Measurements from ENCODE around the gene VAV3. TPM values are rescaled to one million over a fixed set of nuclear protein-coding genes. Genes with fewer than 3 reads are reported as not detected.

The VAV3 gene
- total and polyA plus RNA-seq, 2 of the 8 experiments (the other 6 are each of a cell fraction or from before 2014, with no cell fraction given): 2.9 to 7.9 TPM

DNA sequence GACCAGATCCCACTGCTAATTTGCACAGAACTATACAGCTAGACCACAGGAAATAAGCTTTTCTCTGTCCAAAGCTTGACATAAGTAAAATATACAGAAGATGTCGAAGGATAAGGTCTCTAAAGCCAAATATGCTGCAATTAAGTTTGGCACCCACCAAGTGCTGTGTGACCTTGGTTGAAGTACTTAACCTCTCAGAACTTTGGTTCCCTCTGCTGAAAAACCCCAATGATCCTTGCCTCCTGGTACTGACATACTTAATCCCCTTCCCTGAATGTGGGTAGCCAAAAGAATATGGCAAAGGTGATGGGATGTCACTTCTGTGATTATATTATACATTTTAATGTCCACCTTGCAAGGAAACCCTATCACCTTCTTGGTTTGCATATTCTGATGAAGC lies 290.5 kb downstream of the VAV3 start (continued):
- no peak for TF ChIP-seq HDAC2 (IDR thresholded peaks at IDR 0.05; ENCODE audit: borderline replicate concordance in 1 of 2, low read depth in 2 of 2, low read length in 2 of 2)
- no peak for TF ChIP-seq BCL11A (IDR thresholded peaks at IDR 0.05; ENCODE audit: low read depth in 2 of 2, low read length in 2 of 2)
- TF ChIP-seq BACH1 (IDR thresholded peaks at IDR 0.05; ENCODE audit: low read length): no peak
- TF ChIP-seq CTBP2 (IDR thresholded peaks at IDR 0.05; ENCODE audit: borderline replicate concordance, insufficient read depth, insufficient read length, low read length): no peak
- no peak for TF ChIP-seq FOSL1 (IDR thresholded peaks at IDR 0.05; ENCODE audit: insufficient read depth, low read depth, low read length)
- no peak for TF ChIP-seq GABPA (IDR thresholded peaks at IDR 0.05; ENCODE audit: borderline replicate concordance, insufficient read depth, low read length)
